OCI-LY7 (cell line): ENCODE results near the gene ELAVL2. TPM values are rescaled to one million over a fixed set of nuclear protein-coding genes. Genes with fewer than 3 reads are reported as not detected.

Experiments used
- BruUV-seq: library from RNA; stranded (reverse); fragments of 400-500 nt; replicated peaks from 2 replicates; lab custom pipeline; 2021; lab: Mats Ljungman, UMichigan
- CTCF ChIA-PET: fragments of 300-600 bp; sonication (Branson Sonifier 250); formaldehyde crosslinking; loops from one replicate; lab custom pipeline; 2022; ENCODE audit warnings: antibody characterized with exemption; ENCODE audit not compliant: unreplicated experiment; lab: Charles Lee
- POLR2A ChIA-PET: fragments of 300-600 bp; sonication (Branson Sonifier 250); formaldehyde crosslinking; loops from one replicate; lab custom pipeline; 2022; ENCODE audit warnings: antibody characterized with exemption; lab: Charles Lee
- DNase-seq: peaks from one replicate; pipeline ENCODE4 v3.0.0-alpha.2; 2015; ENCODE audit warnings: low spot score
- H2AFZ ChIP-seq: fragments of 200-600 bp; sonication (generic), shearing (Covaris generic); 2 replicates; pipeline ENCODE4 v1.6.1; 2014; ENCODE audit warnings: mild to moderate bottlenecking, antibody characterized with exemption, low read length, moderate library complexity
- H3K27ac ChIP-seq: fragments of 200-600 bp; sonication (generic); 2 replicates; pipeline ENCODE4 v1.5.1; 2014; ENCODE audit warnings: mixed run types, low read depth, mild to moderate bottlenecking, moderate library complexity, low read length, inconsistent platforms; ENCODE audit not compliant: poor library complexity, severe bottlenecking
- H3K36me3 ChIP-seq: fragments of 200-600 bp; sonication (generic); 2 replicates; pipeline ENCODE4 v1.6.1; 2014; ENCODE audit warnings: mild to moderate bottlenecking, antibody characterized with exemption, low read length, moderate library complexity, mixed read lengths; ENCODE audit not compliant: insufficient read depth
- H3K4me1 ChIP-seq: fragments of 200-600 bp; sonication (generic); 2 replicates; pipeline ENCODE4 v1.5.1; 2014; ENCODE audit warnings: mild to moderate bottlenecking, low read length; ENCODE audit not compliant: insufficient read depth, poor library complexity, severe bottlenecking
- H3K4me2 ChIP-seq: fragments of 200-600 bp; sonication (generic); 2 replicates; pipeline ENCODE4 v1.6.1; 2014; ENCODE audit warnings: mild to moderate bottlenecking, low read length
- H3K4me3 ChIP-seq: fragments of 200-600 bp; sonication (generic); 2 replicates; pipeline ENCODE4 v1.5.1; 2014; ENCODE audit warnings: mild to moderate bottlenecking, low read depth, low read length; ENCODE audit not compliant: poor library complexity, severe bottlenecking
- H3K79me2 ChIP-seq: fragments of 200-600 bp; sonication (generic); 2 replicates; pipeline ENCODE4 v1.6.1; 2016; ENCODE audit warnings: low read depth, mild to moderate bottlenecking, low read length, moderate library complexity, mixed read lengths; ENCODE audit not compliant: insufficient read depth
- H3K9me2 ChIP-seq: fragments of 200-600 bp; sonication (generic); 2 replicates; pipeline ENCODE4 v1.6.1; 2016; ENCODE audit warnings: mild to moderate bottlenecking, low read length, mixed read lengths; ENCODE audit not compliant: insufficient read depth
- H3K9me3 ChIP-seq: fragments of 200-600 bp; sonication (generic); 2 replicates; pipeline ENCODE4 v1.6.1; 2014; ENCODE audit warnings: mild to moderate bottlenecking, mixed run types, low read length, mixed read lengths
- H4K20me1 ChIP-seq: fragments of 200-600 bp; sonication (generic); 2 replicates; pipeline ENCODE4 v1.6.1; 2014; ENCODE audit warnings: mild to moderate bottlenecking, antibody characterized with exemption, low read length, moderate library complexity, mixed read lengths; ENCODE audit not compliant: insufficient read depth
- EZH2phosphoT487 ChIP-seq: fragments of 200-600 bp; sonication (generic); IDR thresholded peaks from 2 replicates; pipeline ENCODE4 v1.6.1; 2018; ENCODE audit warnings: low read depth, borderline replicate concordance, mild to moderate bottlenecking, mixed run types, antibody characterized with exemption, low read length, moderate library complexity, mixed read lengths
- intact Hi-C: fragments of 100-400 bp; cut with micrococcal nuclease; formaldehyde crosslinking; loops from one replicate; pipeline ENCODE4 v1.10.0; 2022; ENCODE audit not compliant: unreplicated experiment
- total RNA-seq, 2 experiments: library from RNA; depleted of rRNA in 1 of 2; stranded (reverse); fragments of >200 nt in 1 of 2; shearing (Covaris generic) in 1 of 2; gene quantifications; 2 replicates each; pipeline ENCODE4 v1.2.3, GENCODE V29; 2014 to 2022
- TF ChIP-seq, protein P1 (sequence below): fragments of 200-600 bp; sonication (generic); conservative IDR thresholded peaks from 2 replicates; pipeline ENCODE4 v1.5.1; 2014; ENCODE audit warnings: mild to moderate bottlenecking, antibody characterized with exemption, low read length, moderate library complexity, mixed read lengths

ELAVL2 gene
- total RNA-seq, 2 experiments from 2014 or later = not detected

DNA sequence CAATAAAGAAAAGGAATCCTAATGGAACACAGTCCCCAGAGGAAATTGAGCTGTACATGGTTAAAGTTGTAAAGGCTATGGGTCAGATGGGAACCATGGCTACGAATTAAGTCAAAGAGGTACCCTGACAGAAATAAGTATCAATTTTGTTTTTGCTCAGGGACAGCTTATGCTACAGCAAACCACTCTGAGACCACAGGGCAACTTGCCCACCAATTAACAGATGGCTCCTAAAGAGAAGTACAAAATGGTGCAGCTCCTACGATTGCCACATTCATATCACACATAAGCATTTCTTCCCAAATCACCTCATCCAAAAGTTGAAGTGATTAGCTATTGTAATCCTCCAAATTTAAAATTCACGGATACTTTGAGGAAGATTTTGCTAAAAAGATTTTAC, 83.0 kb downstream of the ELAVL2 start:
- H3K9me2 ChIP-seq = no peaks in the 10 kb centered on the region
- no TSS peak for BruUV-seq
- no peaks in the 10 kb centered on the region for H3K4me1 ChIP-seq
- TF ChIP-seq, protein P1, sequence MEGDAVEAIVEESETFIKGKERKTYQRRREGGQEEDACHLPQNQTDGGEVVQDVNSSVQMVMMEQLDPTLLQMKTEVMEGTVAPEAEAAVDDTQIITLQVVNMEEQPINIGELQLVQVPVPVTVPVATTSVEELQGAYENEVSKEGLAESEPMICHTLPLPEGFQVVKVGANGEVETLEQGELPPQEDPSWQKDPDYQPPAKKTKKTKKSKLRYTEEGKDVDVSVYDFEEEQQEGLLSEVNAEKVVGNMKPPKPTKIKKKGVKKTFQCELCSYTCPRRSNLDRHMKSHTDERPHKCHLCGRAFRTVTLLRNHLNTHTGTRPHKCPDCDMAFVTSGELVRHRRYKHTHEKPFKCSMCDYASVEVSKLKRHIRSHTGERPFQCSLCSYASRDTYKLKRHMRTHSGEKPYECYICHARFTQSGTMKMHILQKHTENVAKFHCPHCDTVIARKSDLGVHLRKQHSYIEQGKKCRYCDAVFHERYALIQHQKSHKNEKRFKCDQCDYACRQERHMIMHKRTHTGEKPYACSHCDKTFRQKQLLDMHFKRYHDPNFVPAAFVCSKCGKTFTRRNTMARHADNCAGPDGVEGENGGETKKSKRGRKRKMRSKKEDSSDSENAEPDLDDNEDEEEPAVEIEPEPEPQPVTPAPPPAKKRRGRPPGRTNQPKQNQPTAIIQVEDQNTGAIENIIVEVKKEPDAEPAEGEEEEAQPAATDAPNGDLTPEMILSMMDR = no peak
- H3K79me2 ChIP-seq = no peaks in the 10 kb centered on the region
- ChIA-PET CTCF (no interaction called here), POLR2A (no interaction called here)
- H3K27ac ChIP-seq = no peak overlapping the region
- no peaks in the 10 kb centered on the region for H3K36me3 ChIP-seq
- intact Hi-C loops = no loop called here
- DNase-seq = no peak
- H3K4me2 ChIP-seq = no peak overlapping the region
- no peak overlapping the region for H3K4me3 ChIP-seq
- no peak overlapping the region for H2AFZ ChIP-seq
- H4K20me1 ChIP-seq = no peaks in the 10 kb centered on the region
- no peaks in the 10 kb centered on the region for H3K9me3 ChIP-seq

DNA sequence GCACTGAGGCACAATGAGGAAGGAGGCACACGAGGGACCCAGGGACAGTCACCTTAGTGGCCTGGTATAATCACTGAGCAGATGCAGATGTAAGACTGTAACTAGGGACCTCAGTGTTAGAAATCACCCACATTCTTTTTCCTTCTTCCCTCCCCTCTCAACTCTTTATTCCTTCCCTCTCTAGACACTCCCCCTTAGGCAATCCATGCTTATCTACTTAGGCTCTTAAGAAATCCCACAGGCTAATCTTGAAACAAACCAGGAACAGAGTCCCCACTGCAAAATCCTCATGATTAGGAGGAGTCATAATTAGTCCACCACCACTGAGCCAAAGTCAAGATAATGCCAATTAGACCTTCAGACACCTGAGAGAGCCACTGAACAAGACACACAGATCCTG, 84.7 kb downstream of the ELAVL2 start:
- Histone ChIP-seq H4K20me1 (no peaks in the 10 kb centered on the region), H2AFZ (no peak overlapping the region), H3K36me3 (no peaks in the 10 kb centered on the region), H3K4me1 (no peaks in the 10 kb centered on the region), H3K9me3 (no peaks in the 10 kb centered on the region), H3K27ac (peak overlapping the region; percentile 37), H3K4me3 (no peak overlapping the region), H3K79me2 (no peaks in the 10 kb centered on the region), H3K9me2 (no peaks in the 10 kb centered on the region), H3K4me2 (no peak overlapping the region)
- no TSS peak for BruUV-seq
- DNase-seq = peak; percentile 7
- intact Hi-C loops = no loop called here
- CTCF ChIA-PET = no interaction called here
- TF ChIP-seq, protein P1 = no peak
- no peak for TF ChIP-seq EZH2phosphoT487
- POLR2A ChIA-PET = no interaction called here

DNA sequence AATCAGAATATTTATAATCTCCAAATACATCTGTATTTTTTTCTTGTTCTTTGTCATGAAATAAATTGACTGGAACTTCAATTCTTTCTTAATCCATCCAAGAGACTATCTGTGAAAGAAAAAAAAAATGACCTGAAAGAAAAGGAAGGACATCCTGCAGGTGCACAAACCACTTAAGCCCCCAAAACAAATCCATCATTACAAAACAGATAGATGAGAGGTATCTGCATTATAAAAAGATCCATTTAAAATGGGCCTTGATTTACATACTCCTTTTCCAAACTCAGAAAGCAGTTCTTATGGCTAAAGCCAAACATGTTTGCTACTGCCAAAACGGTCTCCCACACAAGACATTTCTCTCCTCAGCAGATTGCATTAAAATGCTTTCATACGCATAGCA, 85.5 kb downstream of the ELAVL2 start:
- ChIA-PET CTCF (no interaction called here), POLR2A (no interaction called here)
- Histone ChIP-seq H4K20me1 (no peaks in the 10 kb centered on the region), H3K9me2 (no peaks in the 10 kb centered on the region), H3K4me1 (no peaks in the 10 kb centered on the region), H3K79me2 (no peaks in the 10 kb centered on the region), H3K36me3 (no peaks in the 10 kb centered on the region), H3K9me3 (no peaks in the 10 kb centered on the region), H3K4me2 (no peak overlapping the region), H3K27ac (peak overlapping the region; percentile 37), H3K4me3 (no peak overlapping the region), H2AFZ (no peak overlapping the region)
- TF ChIP-seq, protein P1 = no peak
- no peak for TF ChIP-seq EZH2phosphoT487
- BruUV-seq = no TSS peak
- intact Hi-C loops = no loop called here
- peak; percentile 5 for DNase-seq
